HCT116 (cell line): ENCODE data around the gene ATPAF1. TPM values are rescaled to one million over a fixed set of nuclear protein-coding genes. Genes with fewer than 3 reads are reported as not detected.

Experiments
- ATAC-seq: fragments of 200-7000 bp; cut with Tn5 transposase; 2 replicates; pipeline ENCODE4 v1.9.1; 2020; ENCODE audit warnings: mild to moderate bottlenecking, moderate library complexity
- BruUV-seq: library from RNA; stranded (reverse); fragments of 400-500 nt; replicated peaks from 2 replicates; lab custom pipeline; 2021; lab: Mats Ljungman, UMichigan
- CTCF ChIA-PET: fragments of 300-600 bp; sonication (Branson Sonifier 250); formaldehyde crosslinking; loops from one replicate; lab custom pipeline; 2021; ENCODE audit warnings: antibody characterized with exemption; lab: Charles Lee
- POLR2A ChIA-PET: fragments of 300-600, 350-600 bp; sonication (Branson Sonifier 250); formaldehyde crosslinking; loops from one replicate; lab custom pipeline; 2021; ENCODE audit warnings: antibody characterized with exemption; lab: Charles Lee
- RAD21 ChIA-PET, 2 experiments: fragments of 300-600 bp; sonication (Branson Sonifier 250); formaldehyde crosslinking; loops; one replicate each; lab custom pipeline; 2023; ENCODE audit warnings: low total read pairs in 2 of 2; ENCODE audit not compliant: uncharacterized antibody in 2 of 2, unreplicated experiment in 2 of 2, low non-redundant PET in 1 of 2; lab: Charles Lee
- DNase-seq: peaks from one replicate; pipeline ENCODE4 v3.0.0-alpha.2; 2010; ENCODE audit warnings: low read depth, low spot score
- H2AFZ ChIP-seq: fragments of 200-600 bp; shearing (Covaris generic), sonication (generic); 2 replicates; pipeline ENCODE4 v1.6.1; 2017; ENCODE audit warnings: low read depth, mixed run types, mixed read lengths, antibody characterized with exemption, low read length; ENCODE audit not compliant: poor library complexity, severe bottlenecking
- H3K27ac ChIP-seq: 2 replicates; pipeline ENCODE4 v1.5.1; 2012; ENCODE audit warnings: low read depth, low read length
- H3K27me3 ChIP-seq: fragments of 200-600 bp; sonication (generic); 2 replicates; pipeline ENCODE4 v1.6.1; 2016; ENCODE audit warnings: mixed run types, low read length, mixed read lengths; ENCODE audit not compliant: insufficient read depth
- H3K36me3 ChIP-seq, 2 experiments: fragments of 200-500 bp in 1 of 2; fragments of 200-600 bp in 1 of 2; sonication (Bioruptor generic) in 1 of 2; sonication (generic) in 1 of 2; 2 replicates each; pipeline versions ENCODE4 v1.5.1 to v1.6.1; 2014 to 2016; ENCODE audit warnings: low read length in 2 of 2, inconsistent platforms in 1 of 2, mixed read lengths in 1 of 2, mixed run types in 1 of 2; ENCODE audit not compliant: insufficient read depth in 2 of 2, control insufficient read depth in 1 of 2
- H3K4me1 ChIP-seq, 2 experiments: fragments of 200-600 bp in 1 of 2; sonication (generic) in 1 of 2; 2 replicates each; pipeline versions ENCODE4 v1.5.1 to v1.6.1; 2012 to 2017; ENCODE audit warnings: low read length in 2 of 2, inconsistent platforms in 1 of 2, mild to moderate bottlenecking in 1 of 2, mixed read lengths in 1 of 2, mixed run types in 1 of 2, moderate library complexity in 1 of 2; ENCODE audit not compliant: insufficient read depth in 2 of 2, control insufficient read depth in 1 of 2
- H3K4me2 ChIP-seq: fragments of 200-600 bp; sonication (generic); 2 replicates; pipeline ENCODE4 v1.6.1; 2017; ENCODE audit warnings: mixed run types, low read length, mixed read lengths
- H3K4me3 ChIP-seq, 2 experiments: fragments of 200-600 bp in 1 of 2; sonication (generic) in 1 of 2; replicated peaks in 1 of 2; 2 replicates each; pipeline ENCODE4 v1.5.1; 2011 to 2016; ENCODE audit warnings: low read length in 2 of 2, control low read depth in 1 of 2, low read depth in 1 of 2, mild to moderate bottlenecking in 1 of 2, mixed read lengths in 1 of 2, mixed run types in 1 of 2
- H3K79me2 ChIP-seq: fragments of 200-600 bp; sonication (generic); 2 replicates; pipeline ENCODE4 v1.6.1; 2017; ENCODE audit warnings: mild to moderate bottlenecking, mixed run types, low read length, moderate library complexity, mixed read lengths; ENCODE audit not compliant: insufficient read depth
- H3K9ac ChIP-seq: fragments of 200-600 bp; sonication (generic); 2 replicates; pipeline ENCODE4 v1.6.1; 2016; ENCODE audit warnings: low read length, mixed read lengths
- H3K9me2 ChIP-seq: fragments of 200-600 bp; sonication (generic), shearing (Covaris generic); 2 replicates; pipeline ENCODE4 v1.6.1; 2017; ENCODE audit warnings: mixed run types, mild to moderate bottlenecking, moderate library complexity; ENCODE audit not compliant: insufficient read depth
- H3K9me3 ChIP-seq, 2 experiments: fragments of 200-500 bp in 1 of 2; fragments of 200-600 bp in 1 of 2; sonication (Bioruptor generic) in 1 of 2; sonication (generic) in 1 of 2; 2 replicates each; pipeline ENCODE4 v1.6.1; 2014 to 2017; ENCODE audit warnings: low read length in 2 of 2, mixed read lengths in 2 of 2, inconsistent platforms in 1 of 2, low read depth in 1 of 2, mild to moderate bottlenecking in 1 of 2, mixed run types in 1 of 2, moderate library complexity in 1 of 2; ENCODE audit not compliant: control insufficient read depth in 1 of 2, insufficient read depth in 1 of 2
- H4K20me1 ChIP-seq: fragments of 200-600 bp; sonication (generic), shearing (Covaris generic); 2 replicates; pipeline ENCODE4 v1.6.1; 2017; ENCODE audit warnings: mixed run types, mild to moderate bottlenecking, moderate library complexity; ENCODE audit not compliant: insufficient read depth
- CBX3 ChIP-seq: IDR thresholded peaks from 2 replicates; pipeline ENCODE4 v1.6.1; 2012; ENCODE audit warnings: low read depth
- CEBPB ChIP-seq: IDR thresholded peaks from 2 replicates; pipeline ENCODE4 v1.6.1; 2012; ENCODE audit warnings: low read depth
- CTCF ChIP-seq, 3 experiments: fragments of 200-600 bp in 1 of 3; sonication (generic) in 1 of 3; IDR thresholded peaks in 2 of 3; conservative IDR thresholded peaks in 1 of 3; 2 replicates each; pipeline ENCODE4 v1.5.1; 2012 to 2017; ENCODE audit warnings: low read depth in 2 of 3, low read length in 2 of 3, antibody characterized with exemption in 1 of 3, borderline replicate concordance in 1 of 3, control low read depth in 1 of 3, mild to moderate bottlenecking in 1 of 3, mixed read lengths in 1 of 3, mixed run types in 1 of 3, moderate library complexity in 1 of 3; ENCODE audit not compliant: insufficient read depth in 1 of 3
- EGR1 ChIP-seq: IDR thresholded peaks from 2 replicates; pipeline ENCODE4 v1.6.1; 2012; ENCODE audit warnings: low read depth
- ELF1 ChIP-seq: IDR thresholded peaks from 2 replicates; pipeline ENCODE4 v1.6.1; 2012; ENCODE audit warnings: low read depth, borderline replicate concordance
- EZH2 ChIP-seq: fragments of 200-600 bp; sonication (generic); IDR thresholded peaks from 2 replicates; pipeline ENCODE4 v1.6.1; 2017; ENCODE audit warnings: antibody characterized with exemption, mixed run types
- EZH2phosphoT487 ChIP-seq: fragments of 200-600 bp; IDR thresholded peaks from 2 replicates; pipeline ENCODE4 v1.6.1; 2018; ENCODE audit warnings: antibody characterized with exemption, borderline replicate concordance
- FOSL1 ChIP-seq: IDR thresholded peaks from 2 replicates; pipeline ENCODE4 v1.6.1; 2012; ENCODE audit warnings: low read depth
- POLR2A ChIP-seq: IDR thresholded peaks from 2 replicates; pipeline ENCODE4 v1.7.0; 2011; ENCODE audit warnings: borderline replicate concordance; ENCODE audit not compliant: insufficient read depth, insufficient read length; ENCODE audit errors: extremely low read depth
- POLR2AphosphoS5 ChIP-seq: IDR thresholded peaks from 2 replicates; pipeline ENCODE4 v1.6.1; 2011; ENCODE audit warnings: mild to moderate bottlenecking, low read depth, low read length, moderate library complexity
- RAD21 ChIP-seq: IDR thresholded peaks from 2 replicates; pipeline ENCODE4 v1.6.1; 2012; ENCODE audit warnings: low read depth, mild to moderate bottlenecking
- SIN3A ChIP-seq: IDR thresholded peaks from 2 replicates; pipeline ENCODE4 v1.6.1; 2012; ENCODE audit warnings: low read depth
- SP1 ChIP-seq: IDR thresholded peaks from 2 replicates; pipeline ENCODE4 v1.6.1; 2012; ENCODE audit warnings: low read depth
- TCF7L2 ChIP-seq: IDR thresholded peaks from 2 replicates; pipeline ENCODE4 v1.7.0; 2011; ENCODE audit warnings: borderline replicate concordance, inconsistent platforms; ENCODE audit not compliant: insufficient read depth, insufficient read length; ENCODE audit errors: extremely low read depth
- ZBTB33 ChIP-seq: IDR thresholded peaks from 2 replicates; pipeline ENCODE4 v1.6.1; 2011; ENCODE audit warnings: mild to moderate bottlenecking, low read length, moderate library complexity; ENCODE audit not compliant: insufficient replicate concordance; ENCODE audit errors: extremely low read depth
- ZFX ChIP-seq: fragments of 450-650 bp; IDR thresholded peaks from 2 replicates; pipeline ENCODE4 v1.6.1; 2017
- ZNF274 ChIP-seq: fragments of 200-500 bp; sonication (Bioruptor generic); IDR thresholded peaks from 2 replicates; pipeline ENCODE4 v1.6.1; 2014; ENCODE audit warnings: mild to moderate bottlenecking, low read depth, low read length, inconsistent platforms
- intact Hi-C: fragments of 100-400 bp; cut with micrococcal nuclease; formaldehyde crosslinking; loops from 2 replicates; pipeline ENCODE4 v1.10.0; 2022
- total RNA-seq: library from RNA; stranded (reverse); gene quantifications from one replicate; pipeline ENCODE4 v1.2.1, GENCODE V29; 2021; ENCODE audit not compliant: unreplicated experiment
- TF ChIP-seq, protein P1 (sequence below): IDR thresholded peaks from 2 replicates; pipeline ENCODE4 v1.6.1; 2012
- TF ChIP-seq, protein P2 (sequence below): IDR thresholded peaks from 2 replicates; pipeline ENCODE4 v1.6.1; 2012
- TF ChIP-seq, protein P3 (sequence below): IDR thresholded peaks from 2 replicates; pipeline ENCODE4 v1.6.1; 2012; ENCODE audit warnings: low read depth

ATPAF1 gene
- total RNA-seq, 1 experiment from 2014 or later = 35.5 TPM

DNA sequence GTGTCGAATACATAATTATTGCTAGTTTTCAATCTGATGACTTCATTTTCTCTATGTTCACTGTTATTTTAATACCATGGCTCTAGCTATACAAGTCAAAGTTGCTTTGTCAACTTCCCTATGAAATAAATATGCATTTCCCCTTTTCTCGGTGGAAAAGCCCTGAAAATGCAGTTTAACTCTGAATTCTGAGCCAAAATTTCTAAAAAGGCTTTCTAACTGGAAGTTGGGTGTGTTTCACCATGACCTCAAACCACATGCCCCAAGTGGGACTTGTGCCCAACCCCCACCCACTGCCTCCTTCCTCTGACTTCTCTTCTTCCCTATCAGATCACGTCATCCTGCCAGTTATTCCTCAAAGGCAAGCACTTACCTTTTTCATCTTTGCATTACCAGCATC lies 73.0 kb downstream of the ATPAF1 start:
- CTCF ChIA-PET = no interaction called here
- H3K27ac ChIP-seq = no peak overlapping the region
- no peak for DNase-seq
- no peaks in the 10 kb centered on the region for H3K4me1 ChIP-seq
- no peaks in the 10 kb centered on the region for H3K9me3 ChIP-seq
- intact Hi-C loops = no loop called here
- POLR2A ChIA-PET = no interaction called here
- H3K27me3 ChIP-seq = no peaks in the 10 kb centered on the region
- H3K9ac ChIP-seq = no peak overlapping the region
- TF ChIP-seq FOSL1 (no peak), ZNF274 (no peak), SP1 (no peak), CEBPB (no peak), TCF7L2 (no peak), CBX3 (no peak), RAD21 (no peak), POLR2A (no peak), ZFX (no peak), CTCF (IDR thresholded peaks at IDR 0.05 in 2 of 3, conservative IDR thresholded peaks at IDR 0.05 in 1 of 3; ENCODE audit: borderline replicate concordance in 1 of 3, insufficient read depth in 1 of 3, low read depth in 2 of 3, low read length in 2 of 3) (no peak), ZBTB33 (no peak), POLR2AphosphoS5 (no peak), EGR1 (no peak), ELF1 (no peak), EZH2 (no peak), EZH2phosphoT487 (no peak), SIN3A (no peak)
- TF ChIP-seq, protein P1, sequence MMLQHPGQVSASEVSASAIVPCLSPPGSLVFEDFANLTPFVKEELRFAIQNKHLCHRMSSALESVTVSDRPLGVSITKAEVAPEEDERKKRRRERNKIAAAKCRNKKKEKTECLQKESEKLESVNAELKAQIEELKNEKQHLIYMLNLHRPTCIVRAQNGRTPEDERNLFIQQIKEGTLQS = no peak
- TF ChIP-seq, protein P2, sequence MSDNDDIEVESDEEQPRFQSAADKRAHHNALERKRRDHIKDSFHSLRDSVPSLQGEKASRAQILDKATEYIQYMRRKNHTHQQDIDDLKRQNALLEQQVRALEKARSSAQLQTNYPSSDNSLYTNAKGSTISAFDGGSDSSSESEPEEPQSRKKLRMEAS = no peak
- TF ChIP-seq, protein P3, sequence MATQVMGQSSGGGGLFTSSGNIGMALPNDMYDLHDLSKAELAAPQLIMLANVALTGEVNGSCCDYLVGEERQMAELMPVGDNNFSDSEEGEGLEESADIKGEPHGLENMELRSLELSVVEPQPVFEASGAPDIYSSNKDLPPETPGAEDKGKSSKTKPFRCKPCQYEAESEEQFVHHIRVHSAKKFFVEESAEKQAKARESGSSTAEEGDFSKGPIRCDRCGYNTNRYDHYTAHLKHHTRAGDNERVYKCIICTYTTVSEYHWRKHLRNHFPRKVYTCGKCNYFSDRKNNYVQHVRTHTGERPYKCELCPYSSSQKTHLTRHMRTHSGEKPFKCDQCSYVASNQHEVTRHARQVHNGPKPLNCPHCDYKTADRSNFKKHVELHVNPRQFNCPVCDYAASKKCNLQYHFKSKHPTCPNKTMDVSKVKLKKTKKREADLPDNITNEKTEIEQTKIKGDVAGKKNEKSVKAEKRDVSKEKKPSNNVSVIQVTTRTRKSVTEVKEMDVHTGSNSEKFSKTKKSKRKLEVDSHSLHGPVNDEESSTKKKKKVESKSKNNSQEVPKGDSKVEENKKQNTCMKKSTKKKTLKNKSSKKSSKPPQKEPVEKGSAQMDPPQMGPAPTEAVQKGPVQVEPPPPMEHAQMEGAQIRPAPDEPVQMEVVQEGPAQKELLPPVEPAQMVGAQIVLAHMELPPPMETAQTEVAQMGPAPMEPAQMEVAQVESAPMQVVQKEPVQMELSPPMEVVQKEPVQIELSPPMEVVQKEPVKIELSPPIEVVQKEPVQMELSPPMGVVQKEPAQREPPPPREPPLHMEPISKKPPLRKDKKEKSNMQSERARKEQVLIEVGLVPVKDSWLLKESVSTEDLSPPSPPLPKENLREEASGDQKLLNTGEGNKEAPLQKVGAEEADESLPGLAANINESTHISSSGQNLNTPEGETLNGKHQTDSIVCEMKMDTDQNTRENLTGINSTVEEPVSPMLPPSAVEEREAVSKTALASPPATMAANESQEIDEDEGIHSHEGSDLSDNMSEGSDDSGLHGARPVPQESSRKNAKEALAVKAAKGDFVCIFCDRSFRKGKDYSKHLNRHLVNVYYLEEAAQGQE = no peak
- no peaks in the 10 kb centered on the region for H3K9me2 ChIP-seq
- H3K36me3 ChIP-seq = peaks cover 12 to 23% of the 10 kb centered on the region in 2 experiments; a peak in 2 of 4 replicates
- BruUV-seq = no TSS peak
- no peak for ATAC-seq
- RAD21 ChIA-PET = no interaction called here
- no peaks in the 10 kb centered on the region; the same call in 1 of the 2 replicates for H3K79me2 ChIP-seq
- H4K20me1 ChIP-seq = no peaks in the 10 kb centered on the region
- no peak overlapping the region for H2AFZ ChIP-seq
- H3K4me3 ChIP-seq = no peak overlapping the region
- no peak overlapping the region for H3K4me2 ChIP-seq
